ENCODE measurements around the gene CHM. TPM values are rescaled to one million over a fixed set of nuclear protein-coding genes. Genes with fewer than 3 reads are reported as not detected.
"Not testable (repeated sequence)": the region's sequence is repeated elsewhere in the genome, so short reads cannot be mapped to it uniquely, and the experiment has no call there.

Gene CHM
- total RNA-seq, 1 donor from 2014 or later = 16.6 TPM

- intact Hi-C loops (cut with micrococcal nuclease) = no loop called here
Measured at GRCh38 chrX:85998954-85999353, 48.4 kb downstream of the CHM start.

GRCh38 chrX:85996555-85996954, 50.8 kb downstream of the CHM start:
- intact Hi-C loops (cut with micrococcal nuclease) = no loop called here

- intact Hi-C loops (cut with micrococcal nuclease) = no loop called here
Measured at GRCh38 chrX:85995641-85996040, 51.7 kb downstream of the CHM start.

GRCh38 chrX:85994797-85995196, 52.6 kb downstream of the CHM start:
- intact Hi-C loops (cut with micrococcal nuclease) = no loop called here

GRCh38 chrX:85994228-85994627, 53.1 kb downstream of the CHM start:
- intact Hi-C loops (cut with micrococcal nuclease) = no loop called here

GRCh38 chrX:85993539-85994197, 53.7 kb downstream of the CHM start:
- intact Hi-C loops (cut with micrococcal nuclease) = no loop called here

GRCh38 chrX:85992811-85993229, 54.5 kb downstream of the CHM start:
- intact Hi-C loops (cut with micrococcal nuclease) = no loop called here

GRCh38 chrX:85988353-85988752, 59.0 kb downstream of the CHM start:
- intact Hi-C loops (cut with micrococcal nuclease) = no loop called here

GRCh38 chrX:85980286-85980685, 67.1 kb downstream of the CHM start:
- intact Hi-C loops (cut with micrococcal nuclease) = no loop called here

- intact Hi-C loops (cut with micrococcal nuclease) = no loop called here
Measured at GRCh38 chrX:85977218-85977617, 70.1 kb downstream of the CHM start.

- intact Hi-C loops (cut with micrococcal nuclease) = not testable (repeated sequence)
Measured at GRCh38 chrX:85972351-85972750, 75.0 kb downstream of the CHM start.

- intact Hi-C loops (cut with micrococcal nuclease) = no loop called here
Measured at GRCh38 chrX:85964744-85965143, 82.6 kb downstream of the CHM start.

- intact Hi-C loops (cut with micrococcal nuclease) = no loop called here
Measured at GRCh38 chrX:85963736-85964135, 83.6 kb downstream of the CHM start.

- intact Hi-C loops (cut with micrococcal nuclease) = loop anchor here (5.0 kb wide), 1 partner anchor 92 kb away; the partner anchor contains the start of gene CHM
Measured at GRCh38 chrX:85955510-85955909, 91.8 kb downstream of the CHM start.

GRCh38 chrX:85944751-85945150, 102.6 kb downstream of the CHM start:
- intact Hi-C loops (cut with micrococcal nuclease) = loop anchor here (10.0 kb wide), 1 partner anchor 200 kb away; no protein-coding TSS in a partner anchor

- intact Hi-C loops (cut with micrococcal nuclease) = loop anchor here (10.0 kb wide), 1 partner anchor 196 kb away; no protein-coding TSS in a partner anchor
Measured at GRCh38 chrX:85941275-85941674, 106.1 kb downstream of the CHM start.

- intact Hi-C loops (cut with micrococcal nuclease) = loop anchor here (10.0 kb wide), 1 partner anchor 195 kb away; no protein-coding TSS in a partner anchor
Measured at GRCh38 chrX:85939942-85940341, 107.4 kb downstream of the CHM start.

GRCh38 chrX:85934399-85934798, 113.0 kb downstream of the CHM start:
- intact Hi-C loops (cut with micrococcal nuclease) = not testable (repeated sequence)

- intact Hi-C loops (cut with micrococcal nuclease) = no loop called here
Measured at GRCh38 chrX:85930099-85930498, 117.3 kb downstream of the CHM start.

- intact Hi-C loops (cut with micrococcal nuclease) = no loop called here
Measured at GRCh38 chrX:85928606-85929005, 118.8 kb downstream of the CHM start.

GRCh38 chrX:85927740-85928139, 119.6 kb downstream of the CHM start:
- intact Hi-C loops (cut with micrococcal nuclease) = no loop called here

GRCh38 chrX:85922821-85923220, 124.5 kb downstream of the CHM start:
- intact Hi-C loops (cut with micrococcal nuclease) = no loop called here

- intact Hi-C loops (cut with micrococcal nuclease) = not testable (repeated sequence)
Measured at GRCh38 chrX:85916656-85917280, 130.6 kb downstream of the CHM start.
